GM21447 (cell line): ENCODE measurements around the gene ATP1A4.

Experiments used
- ATAC-seq: cut with Tn5 transposase; IDR thresholded peaks from one replicate; pipeline ENCODE4 v1.9.1; 2021; ENCODE audit not compliant: unreplicated experiment

The ATP1A4 gene

DNA sequence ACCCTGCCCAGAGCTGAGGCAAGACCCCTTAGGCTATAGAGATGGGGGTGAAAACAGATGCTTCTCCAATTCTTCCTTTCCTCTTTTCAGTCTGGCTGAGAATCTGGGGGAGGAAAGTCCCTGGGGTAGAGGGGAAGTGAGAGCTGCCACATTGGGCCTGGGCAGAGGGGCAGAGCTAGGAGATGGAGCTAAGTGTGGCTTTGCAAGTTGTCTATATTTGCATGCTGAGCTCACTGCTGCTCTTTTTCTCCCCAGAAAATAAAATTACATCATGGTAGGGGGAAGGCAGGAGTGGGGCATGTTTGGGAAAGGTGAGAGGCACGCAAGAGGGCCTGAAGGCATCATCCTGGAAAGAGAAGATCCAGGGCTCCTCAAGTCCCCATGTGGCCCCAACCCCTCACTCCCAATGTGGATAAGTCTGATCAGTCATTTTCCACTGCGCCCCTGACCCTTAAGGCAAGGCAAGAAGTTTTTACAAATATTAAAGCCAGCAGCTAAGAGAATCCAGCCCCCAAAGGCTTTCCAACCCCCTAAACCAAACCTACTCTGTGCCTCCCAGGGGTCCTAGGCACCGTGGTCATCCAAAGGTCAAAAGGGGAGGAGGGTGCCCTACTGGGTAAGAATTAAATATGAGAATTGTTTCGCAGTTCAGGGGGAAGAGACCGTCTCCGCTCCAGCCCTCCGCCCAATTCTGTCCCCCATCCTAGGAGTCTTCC lies 53.3 kb downstream of the ATP1A4 start:
- ATAC-seq = peak; percentile 68

DNA sequence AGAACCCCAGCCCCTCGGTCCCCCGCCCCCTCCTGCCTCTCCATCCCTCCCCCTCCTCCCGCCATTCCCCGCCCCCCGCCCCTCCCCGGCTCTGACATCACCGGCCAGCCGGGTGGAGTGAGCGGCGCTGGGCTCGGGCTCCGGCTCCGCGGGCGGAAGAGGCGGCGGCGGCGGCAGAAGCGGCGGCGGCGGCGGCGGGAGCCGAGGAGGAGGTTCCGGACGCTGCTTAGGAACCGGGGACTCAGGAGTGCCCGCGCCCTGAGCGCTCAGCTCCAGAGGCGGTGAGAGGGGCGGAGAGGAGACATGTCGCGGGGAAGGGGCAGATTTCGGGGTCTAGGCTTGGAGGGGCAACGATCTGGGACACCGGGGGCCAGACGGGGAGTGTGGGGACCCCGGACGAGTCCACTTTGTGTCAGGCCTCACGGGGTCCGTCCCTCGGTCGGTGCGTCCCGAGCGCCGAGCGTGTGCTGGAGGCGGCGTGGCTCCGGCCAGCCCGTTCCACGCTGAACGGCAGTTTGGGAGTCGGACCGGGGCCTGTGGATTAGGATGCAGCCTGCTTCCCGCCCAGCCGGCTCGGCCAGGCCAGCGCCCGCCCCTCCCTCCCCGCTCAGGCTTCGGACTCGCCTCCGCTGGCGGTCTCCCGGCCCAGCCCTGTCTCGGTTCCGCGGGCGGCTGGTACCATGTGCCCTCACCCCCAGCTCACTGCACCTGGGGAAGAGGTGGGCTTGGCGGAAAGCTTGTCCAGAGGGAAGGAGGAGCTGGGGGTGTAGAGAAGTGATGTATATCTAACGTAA lies 54.0 kb downstream of the ATP1A4 start, which contains the start of gene PEA15:
TSS of gene PEA15 (plus strand) at position 143 of the 794 bp plus-strand sequence. CDS start 6,161 bp downstream, outside the sequence.
- ATAC-seq = peak; percentile 53

DNA sequence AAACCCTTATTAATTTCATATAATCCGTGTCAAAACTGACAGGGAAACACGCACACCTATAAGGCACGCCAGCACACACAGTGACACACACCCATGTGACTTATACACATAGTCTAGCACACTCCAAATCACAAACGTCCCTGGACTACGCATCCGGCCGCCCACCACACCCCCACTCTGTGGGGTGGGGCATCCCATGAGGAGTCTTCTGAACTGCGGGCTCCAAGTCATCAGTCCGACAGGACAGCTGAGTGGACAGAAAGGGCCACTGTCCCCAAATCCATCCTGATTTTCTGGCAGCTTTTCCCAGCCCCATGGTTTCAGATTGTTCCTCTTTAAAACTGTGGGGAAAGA lies 54.6 kb downstream of the ATP1A4 start:
- no peak for ATAC-seq

DNA sequence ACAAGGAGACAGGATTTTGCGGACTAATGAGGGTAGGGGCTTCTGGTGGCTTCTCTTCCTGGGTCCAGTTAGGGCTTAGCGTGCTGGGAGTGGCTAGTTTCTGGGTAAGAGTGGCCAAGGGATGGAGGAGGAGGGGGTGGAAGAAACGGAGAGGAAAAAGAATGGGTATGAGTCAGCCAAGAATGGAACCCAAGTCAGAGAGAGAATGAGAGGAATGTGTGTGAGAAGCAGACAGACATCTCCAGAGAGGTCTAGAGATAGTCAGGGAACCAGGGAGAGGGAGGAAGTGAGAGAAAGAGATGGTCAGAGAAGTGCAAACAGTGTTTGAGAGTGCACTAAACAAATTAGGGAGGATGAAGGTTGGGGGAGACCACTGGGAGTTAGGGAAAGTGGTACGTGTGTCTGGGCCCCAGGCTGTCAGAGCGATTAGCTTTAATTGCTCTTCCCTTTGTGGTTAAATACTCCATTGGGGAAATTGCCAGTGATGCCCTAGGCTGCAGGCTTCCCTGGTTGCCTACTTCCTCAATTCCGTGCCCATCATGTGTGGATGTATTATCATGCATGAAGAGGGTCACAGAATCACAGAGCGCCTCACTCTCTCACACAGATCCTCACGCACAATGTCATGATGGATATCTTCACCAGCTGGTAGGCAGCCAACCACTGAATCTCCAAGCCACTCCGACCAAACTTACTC lies 55.2 kb downstream of the ATP1A4 start:
- ATAC-seq = no peak

DNA sequence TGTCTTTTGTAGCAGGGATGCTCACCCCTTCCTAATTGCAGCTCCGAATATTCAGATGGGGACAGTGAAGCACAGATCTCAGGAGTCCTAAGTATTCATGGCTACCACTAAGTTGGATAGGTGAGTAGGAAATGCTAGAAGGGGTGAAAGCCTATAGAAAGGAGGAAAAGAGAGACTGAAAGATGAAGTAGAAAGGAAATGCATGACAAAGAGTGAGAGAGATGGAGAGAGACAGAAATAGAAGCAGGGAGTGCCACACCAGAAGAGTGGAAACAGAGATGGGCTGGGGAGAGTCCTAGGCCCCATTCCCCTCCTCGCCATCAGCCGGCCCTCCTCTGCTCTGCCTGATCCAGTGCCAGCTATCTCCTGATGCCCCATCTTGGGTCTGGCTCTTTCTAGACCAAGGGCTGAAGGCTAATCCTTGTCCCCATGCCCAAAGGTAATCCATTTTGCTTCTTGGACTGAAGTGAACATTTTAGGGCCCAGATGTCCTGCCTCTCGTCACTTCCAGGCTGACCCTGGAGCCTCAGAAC lies 55.8 kb downstream of the ATP1A4 start:
- no peak for ATAC-seq

DNA sequence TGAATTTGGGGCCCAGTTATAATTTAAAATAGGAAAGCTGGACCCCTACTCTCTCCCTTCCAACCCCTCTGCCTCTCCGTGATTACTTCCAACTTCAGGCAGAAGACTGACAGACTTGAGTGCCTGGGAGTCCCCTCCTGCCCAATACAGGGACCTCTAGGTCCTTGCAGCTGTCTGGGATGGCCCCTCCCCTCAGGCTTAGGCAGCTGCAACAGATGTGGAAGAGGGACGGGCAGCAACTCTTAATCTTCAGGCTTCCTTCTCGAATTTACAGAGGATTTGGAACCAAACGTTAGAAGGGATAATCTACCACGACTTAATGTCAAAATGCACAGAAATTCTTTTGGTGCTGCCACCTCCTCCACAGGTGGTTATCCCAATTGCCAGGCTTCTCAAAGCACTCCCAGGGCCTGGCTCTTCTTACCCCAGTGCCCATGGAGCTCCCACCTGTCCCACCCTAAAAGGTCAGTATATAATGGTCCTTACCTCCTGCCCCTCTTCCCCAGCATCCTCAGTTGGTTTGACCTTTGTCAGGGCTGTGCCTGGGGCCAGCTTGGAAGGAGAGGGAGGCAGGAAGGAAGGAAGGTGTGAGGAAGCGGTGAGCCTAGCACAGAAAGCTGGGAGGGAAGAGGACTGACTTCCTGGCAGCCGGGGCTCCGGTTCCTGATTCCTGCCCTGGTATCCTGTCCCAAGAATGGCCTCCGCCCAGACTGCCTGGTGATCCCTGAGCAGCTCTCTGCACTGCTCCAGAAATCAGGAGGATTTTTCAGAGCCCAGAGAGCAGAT lies 56.6 kb downstream of the ATP1A4 start:
- ATAC-seq = no peak

DNA sequence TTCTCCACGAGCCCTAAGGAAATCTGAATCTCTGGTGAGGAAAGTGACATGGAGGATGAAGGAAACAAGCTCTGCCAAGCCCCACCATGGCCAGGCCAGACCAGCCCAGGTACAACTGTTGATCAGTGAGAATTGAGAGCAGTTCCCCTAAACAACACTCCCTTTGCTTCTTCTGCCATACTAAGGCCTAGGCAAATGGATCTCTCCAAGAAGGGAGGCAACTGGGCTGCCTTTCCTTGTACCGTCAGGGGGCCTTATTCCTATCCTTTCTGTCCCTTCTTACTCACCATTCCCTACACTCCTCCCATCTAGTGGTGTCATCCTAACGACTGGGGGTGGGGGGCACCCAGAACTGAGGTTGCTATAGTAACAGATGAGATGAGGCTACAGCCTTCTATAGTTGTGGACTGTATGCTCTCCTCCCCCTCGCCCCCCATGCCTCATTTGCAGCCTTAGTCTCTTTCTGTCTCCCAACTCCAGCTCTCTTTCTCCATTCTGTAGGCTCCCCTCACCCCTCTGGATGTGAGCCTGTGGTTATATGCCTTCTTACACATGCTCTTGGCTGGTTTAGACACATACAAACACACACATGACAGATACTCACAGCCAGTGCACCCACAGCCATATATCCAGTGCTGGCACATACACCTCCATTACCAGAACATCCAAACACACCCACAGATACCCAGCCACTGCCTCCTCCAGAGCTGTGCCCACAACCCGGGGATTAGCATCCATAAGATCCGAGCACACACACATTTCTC lies 57.3 kb downstream of the ATP1A4 start:
- ATAC-seq = no peak

DNA sequence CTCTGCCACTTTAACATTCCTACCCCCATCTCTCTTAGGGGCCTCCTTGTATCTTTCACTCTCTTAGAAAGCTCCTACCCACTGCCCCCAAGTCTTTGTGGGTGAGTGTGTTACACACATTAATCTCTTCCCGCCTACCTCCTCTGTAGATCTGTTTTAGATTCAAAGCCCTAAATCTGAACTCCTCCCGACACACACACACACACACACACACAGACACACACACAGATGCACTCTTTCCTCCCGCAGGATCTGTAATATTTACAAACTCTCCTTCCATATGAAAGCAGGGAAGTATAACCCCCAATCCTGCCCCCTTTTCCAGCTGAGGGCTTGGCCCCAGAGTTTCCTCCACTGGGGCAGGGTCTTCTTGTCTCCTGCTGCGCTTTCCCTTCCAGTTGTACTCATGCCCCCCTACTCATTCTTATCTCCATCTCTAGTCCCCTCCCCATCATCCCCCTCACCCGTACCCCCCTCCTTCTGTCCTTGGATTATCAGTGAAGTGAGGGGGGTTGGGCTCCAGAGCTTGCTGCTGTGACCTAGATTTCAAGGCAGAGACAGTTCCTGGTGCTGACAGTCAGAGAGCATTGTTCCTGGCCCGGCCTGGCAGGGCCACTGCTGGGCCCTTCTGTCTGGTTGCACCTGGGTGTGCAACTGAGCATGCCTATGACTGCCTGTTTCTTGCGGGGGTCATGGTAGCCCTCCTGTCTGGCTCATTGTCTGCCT lies 58.1 kb downstream of the ATP1A4 start:
- no peak for ATAC-seq

DNA sequence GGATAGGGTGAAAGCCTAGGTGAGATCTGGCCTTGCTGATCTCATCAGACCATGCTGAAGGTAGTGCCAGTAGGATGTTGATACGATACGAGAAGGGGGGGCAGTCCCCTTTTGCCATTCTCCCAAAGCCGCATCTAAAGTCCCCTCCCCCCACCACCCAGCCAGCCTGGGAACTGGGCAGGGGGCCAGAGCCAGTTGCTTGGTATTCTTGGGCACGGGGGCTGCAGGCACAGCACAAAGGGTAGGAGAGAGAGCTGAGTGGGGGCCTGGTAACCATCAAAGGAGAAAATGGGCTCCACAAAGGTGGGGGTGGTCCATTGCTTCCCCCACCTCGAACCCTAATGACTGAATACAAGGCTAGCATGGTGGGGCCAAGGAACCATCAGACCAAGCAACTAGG lies 59.2 kb downstream of the ATP1A4 start:
- ATAC-seq = no peak

DNA sequence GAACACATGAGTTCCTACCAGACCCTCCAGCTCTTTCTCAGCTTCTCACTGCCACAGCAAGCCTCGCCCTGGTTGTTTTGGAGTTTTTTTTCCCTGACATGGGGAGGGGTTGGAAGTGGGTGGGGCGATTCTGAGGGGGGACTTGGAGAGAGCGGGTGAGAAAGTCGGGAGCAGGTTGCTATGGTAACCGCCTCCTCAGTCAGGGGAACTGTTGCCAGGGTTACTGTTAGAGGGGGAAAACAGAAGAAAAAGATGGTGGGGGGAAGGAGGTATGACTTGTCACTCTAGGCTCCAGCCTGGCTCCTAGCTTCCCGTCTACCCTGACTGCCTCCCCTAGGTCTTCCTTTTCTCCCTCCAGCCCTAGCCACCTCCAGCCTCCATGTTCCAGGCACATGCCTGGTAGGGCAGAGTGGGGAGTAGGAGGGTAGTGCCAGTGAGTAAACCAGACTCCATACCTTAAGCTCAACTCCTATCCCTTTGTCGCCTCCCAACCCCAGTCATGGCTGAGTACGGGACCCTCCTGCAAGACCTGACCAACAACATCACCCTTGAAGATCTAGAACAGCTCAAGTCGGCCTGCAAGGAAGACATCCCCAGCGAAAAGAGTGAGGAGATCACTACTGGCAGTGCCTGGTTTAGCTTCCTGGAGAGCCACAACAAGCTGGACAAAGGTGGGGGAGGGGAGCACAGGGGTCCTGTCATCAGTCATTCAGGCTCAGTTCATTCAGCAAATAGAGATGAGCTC lies 59.8 kb downstream of the ATP1A4 start:
- no peak for ATAC-seq

DNA sequence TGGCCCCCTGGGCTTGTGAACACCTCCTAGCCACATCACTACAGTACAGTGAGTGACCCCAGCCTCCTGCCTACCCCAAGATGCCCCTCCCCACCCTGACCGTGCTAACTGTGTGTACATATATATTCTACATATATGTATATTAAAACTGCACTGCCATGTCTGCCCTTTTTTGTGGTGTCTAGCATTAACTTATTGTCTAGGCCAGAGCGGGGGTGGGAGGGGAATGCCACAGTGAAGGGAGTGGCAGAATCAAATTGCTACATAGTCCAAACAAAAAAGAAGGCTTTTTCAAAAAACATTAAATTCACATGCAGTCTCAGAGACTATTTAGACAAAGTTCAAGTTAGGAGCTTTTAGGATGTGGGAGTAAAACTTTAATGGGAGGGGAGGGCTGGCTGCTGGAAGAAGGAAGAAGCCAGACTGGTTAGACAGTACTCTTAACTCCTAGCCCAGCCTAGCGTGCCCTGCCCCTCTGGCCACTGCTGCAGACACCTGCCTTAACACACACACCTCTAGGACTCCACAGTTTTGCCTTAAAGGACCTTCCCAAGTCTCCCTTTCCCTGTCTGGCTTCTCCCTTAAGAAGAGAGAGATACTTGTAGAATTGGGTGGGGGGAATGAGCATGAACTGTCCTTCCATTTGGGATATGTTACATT lies 63.2 kb downstream of the ATP1A4 start:
- no peak for ATAC-seq

DNA sequence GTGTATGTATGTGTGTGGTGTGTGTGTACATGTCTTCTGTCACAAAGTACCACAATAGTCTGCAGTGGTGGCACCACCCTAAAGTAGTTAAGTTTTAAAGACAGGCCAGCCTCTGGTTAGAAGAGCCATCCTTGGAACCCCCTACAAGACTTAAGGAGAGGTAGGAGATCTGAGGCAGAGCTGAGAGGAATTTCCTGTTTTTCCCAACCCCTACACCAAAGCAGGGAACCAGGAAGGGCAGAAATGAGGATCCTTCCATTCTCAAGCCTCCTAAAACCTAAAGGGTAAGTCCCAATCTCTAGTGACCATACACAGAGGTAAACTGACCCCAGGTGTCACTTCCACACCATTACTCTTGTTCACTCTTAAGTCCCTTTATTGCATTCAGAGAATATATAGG lies 64.9 kb downstream of the ATP1A4 start:
- no peak for ATAC-seq

DNA sequence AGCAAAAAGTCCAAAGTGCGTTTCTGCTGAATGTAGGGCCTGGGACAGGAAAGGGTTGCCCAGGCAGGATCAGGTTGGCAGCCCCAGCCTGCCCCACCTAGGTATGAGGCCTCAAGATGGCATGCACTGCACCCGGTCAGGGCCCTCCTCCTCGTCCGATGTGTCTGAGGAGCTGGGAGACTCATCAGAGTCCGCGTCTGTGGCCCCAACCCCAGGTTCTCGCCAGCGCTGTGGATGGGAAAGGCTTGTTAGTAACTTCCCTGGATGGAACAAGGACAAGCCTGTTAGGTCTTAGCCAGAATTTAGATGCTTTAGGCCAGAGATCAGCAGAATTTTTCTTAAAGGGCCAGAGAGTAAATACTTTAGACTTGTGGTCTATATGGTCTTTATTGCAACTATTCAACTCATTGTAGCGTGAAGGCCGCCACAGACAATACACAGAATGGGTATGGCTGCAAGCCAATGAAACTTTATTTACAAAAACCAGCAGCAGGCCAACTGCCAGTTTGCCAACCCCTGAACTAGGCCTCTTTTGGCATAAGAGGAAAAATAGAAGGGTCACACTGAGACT lies 66.2 kb downstream of the ATP1A4 start:
- no peak for ATAC-seq

DNA sequence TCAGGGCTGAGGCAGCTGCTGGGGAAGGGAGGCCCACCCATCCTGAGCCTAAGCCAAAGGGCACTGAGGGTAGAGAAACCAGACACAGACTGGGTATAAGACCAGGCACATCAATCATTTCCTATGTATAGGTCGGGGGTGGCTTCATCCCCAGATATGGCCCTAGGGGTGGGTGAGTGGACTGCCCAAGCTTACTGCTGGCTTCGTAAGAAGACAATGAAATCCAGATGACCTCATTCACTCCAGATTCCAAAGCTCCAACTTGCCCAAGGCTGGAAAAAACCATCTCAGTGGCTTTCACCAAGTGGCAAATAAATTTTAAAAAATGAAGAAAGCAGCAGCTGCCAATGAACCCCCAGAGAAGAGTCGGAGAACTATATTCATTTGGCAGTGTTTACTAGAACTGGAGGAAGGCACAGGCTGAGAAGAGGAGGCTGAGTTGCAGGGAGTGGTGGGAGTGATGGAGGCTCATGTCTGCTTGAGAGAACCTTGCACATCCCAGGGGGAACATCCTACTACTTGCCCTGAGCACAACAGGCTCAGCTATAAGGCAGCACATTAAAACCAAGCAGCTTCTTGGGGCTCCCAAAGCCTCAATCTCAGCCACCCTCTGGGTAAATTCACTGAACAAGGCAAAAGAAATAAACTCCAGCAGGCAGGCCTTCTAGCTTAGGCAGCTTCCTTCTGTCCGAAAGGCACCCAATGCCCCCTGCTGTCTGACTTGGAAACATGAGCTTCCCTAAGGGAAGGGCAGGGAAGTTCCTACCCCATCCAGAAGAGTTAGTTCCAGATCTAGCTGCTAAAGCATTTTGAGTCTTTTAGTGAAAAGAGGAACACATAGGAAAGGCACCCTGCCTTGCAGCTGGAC lies 67.9 kb downstream of the ATP1A4 start:
- no peak for ATAC-seq

DNA sequence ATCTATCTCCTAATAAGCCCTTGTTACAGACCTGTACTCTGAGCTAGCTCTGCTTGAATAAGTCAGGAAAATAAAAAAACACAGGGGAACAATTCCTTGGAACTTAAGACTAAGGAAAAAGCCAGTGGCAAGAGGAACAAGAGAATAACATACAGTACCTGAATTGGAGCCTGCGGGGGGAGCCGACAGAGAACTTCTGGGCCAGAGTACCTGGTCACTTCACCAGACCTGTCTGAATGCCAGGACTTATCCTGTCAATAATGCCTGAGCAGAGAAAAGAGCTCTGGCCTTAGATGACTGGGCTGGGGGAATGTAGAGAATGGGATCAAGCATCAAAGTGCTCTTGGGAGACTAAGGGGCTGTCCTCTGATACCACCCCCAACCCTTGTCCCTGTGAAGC lies 68.9 kb downstream of the ATP1A4 start:
- ATAC-seq = no peak

DNA sequence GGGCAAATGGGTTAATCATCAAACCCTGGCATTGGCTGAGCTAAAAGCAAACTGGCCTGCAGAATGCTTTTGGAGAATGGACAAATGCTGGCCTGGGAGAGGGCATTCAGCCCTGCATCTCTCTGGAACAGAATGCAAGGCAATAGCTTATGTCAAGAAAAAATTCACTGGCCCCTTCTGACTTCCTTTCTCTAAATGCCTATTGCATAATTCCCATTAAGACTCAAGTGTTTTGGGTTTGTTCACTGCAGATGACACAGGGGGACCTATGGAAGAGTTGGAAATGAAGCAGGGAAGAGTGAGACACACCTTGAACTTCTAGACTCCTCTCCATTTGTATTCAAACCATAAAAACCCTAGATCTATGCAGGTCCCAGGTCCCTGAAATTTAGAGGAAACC lies 69.7 kb downstream of the ATP1A4 start:
- no peak for ATAC-seq

DNA sequence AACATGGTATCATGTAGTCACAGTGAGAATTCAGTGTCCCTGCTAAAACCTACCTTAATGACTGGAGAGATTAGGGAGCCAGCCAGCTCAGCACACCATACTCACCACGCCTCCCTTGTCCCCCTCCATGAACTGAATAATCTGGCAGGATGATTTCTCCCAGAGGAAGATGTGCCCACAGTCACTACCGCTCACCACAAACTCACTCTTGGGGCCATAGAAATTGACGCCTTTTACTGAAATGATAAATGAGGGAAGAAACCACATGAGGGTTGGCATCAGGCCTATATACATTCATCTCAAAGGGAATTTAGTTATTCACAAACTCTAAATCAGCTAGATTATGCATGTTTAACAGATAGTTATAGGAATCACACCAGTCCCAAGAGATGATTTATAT lies 71.1 kb downstream of the ATP1A4 start:
- ATAC-seq = no peak
